H1 (cell line): ENCODE measurements around the gene ZNF500.

Experiments
- BRCA1 ChIP-seq: IDR thresholded peaks from 2 replicates; pipeline ENCODE4 v1.6.1; 2012; ENCODE audit warnings: low read depth, low read length, improper control_type of control experiment
- CTCF ChIP-seq, 3 experiments: IDR thresholded peaks; 1 replicate in 2 of 3; 2 replicates in 1 of 3; pipeline versions ENCODE4 v1.5.1 to v1.6.1; 2011; ENCODE audit warnings: low read length in 3 of 3, mild to moderate bottlenecking in 3 of 3, inconsistent platforms in 2 of 3, low read depth in 1 of 3, moderate library complexity in 1 of 3; ENCODE audit not compliant: insufficient read depth in 1 of 3; ENCODE audit errors: control extremely low read depth in 1 of 3
- EP300 ChIP-seq, 2 experiments: IDR thresholded peaks; 1 replicate in 1 of 2; 2 replicates in 1 of 2; pipeline ENCODE4 v1.6.1; 2011 to 2012; ENCODE audit warnings: low read depth in 2 of 2, low read length in 2 of 2, mild to moderate bottlenecking in 2 of 2, borderline replicate concordance in 1 of 2, inconsistent platforms in 1 of 2, moderate library complexity in 1 of 2
- KDM5A ChIP-seq: fragments of 200-600 bp; IDR thresholded peaks from 2 replicates; pipeline ENCODE4 v1.7.1; 2012; ENCODE audit warnings: mild to moderate bottlenecking, low read length, inconsistent platforms, mixed read lengths
- NRF1 ChIP-seq: IDR thresholded peaks from 2 replicates; pipeline ENCODE4 v1.6.1; 2011; ENCODE audit warnings: mild to moderate bottlenecking, low read depth, low read length, improper control_type of control experiment
- POLR2A ChIP-seq, 2 experiments: IDR thresholded peaks; 1 replicate in 1 of 2; 2 replicates in 1 of 2; pipeline ENCODE4 v1.6.1; 2011; ENCODE audit warnings: low read depth in 2 of 2, low read length in 2 of 2, mild to moderate bottlenecking in 2 of 2; ENCODE audit errors: control extremely low read depth in 1 of 2
- SIN3A ChIP-seq, 2 experiments: IDR thresholded peaks in 1 of 2; conservative IDR thresholded peaks in 1 of 2; 2 replicates each; pipeline ENCODE4 v1.6.1; 2011 to 2012; ENCODE audit warnings: low read length in 2 of 2, improper control_type of control experiment in 1 of 2, low read depth in 1 of 2, mild to moderate bottlenecking in 1 of 2
- SIX5 ChIP-seq: IDR thresholded peaks from 2 replicates; pipeline ENCODE4 v1.6.1; 2011; ENCODE audit warnings: mild to moderate bottlenecking, low read depth, low read length

GRCh38 chr16:4801051-4801961 lies 34.3 kb upstream of the ZNF500 start:
- TF ChIP-seq POLR2A (IDR thresholded peaks at IDR 0.05; ENCODE audit: control extremely low read depth in 1 of 2, low read depth in 2 of 2, low read length in 2 of 2), result no peak
- TF ChIP-seq BRCA1, result no peak
- no peak for TF ChIP-seq CTCF (IDR thresholded peaks at IDR 0.05; ENCODE audit: control extremely low read depth in 1 of 3, insufficient read depth in 1 of 3, low read depth in 1 of 3, low read length in 3 of 3)
- TF ChIP-seq EP300 (IDR thresholded peaks at IDR 0.05; ENCODE audit: borderline replicate concordance in 1 of 2, low read depth in 2 of 2, low read length in 2 of 2), result no peak
- TF ChIP-seq NRF1, result no peak
- no peak for TF ChIP-seq KDM5A
- TF ChIP-seq SIN3A (conservative IDR thresholded peaks at IDR 0.05 in 1 of 2, IDR thresholded peaks at IDR 0.05 in 1 of 2; ENCODE audit: low read depth in 1 of 2, low read length in 2 of 2), result no peak
- TF ChIP-seq SIX5, result no peak
